T-cell (primary cell): ENCODE measurements around the gene CA10. TPM values are rescaled to one million over a fixed set of nuclear protein-coding genes. Genes with fewer than 3 reads are reported as not detected.

Source experiments
- ATAC-seq, 4 experiments: fragments of 200-7000 bp in 3 of 4; fragments of 150-1000 bp in 1 of 4; cut with Tn5 transposase; replicated peaks in 1 of 4; 1 replicate in 3 of 4; 2 replicates in 1 of 4; pipeline ENCODE4 v1.10.0; 2021; ENCODE audit warnings: moderate library complexity in 3 of 4, mild to moderate bottlenecking in 2 of 4, moderate number of reproducible peaks in 1 of 4
- CTCF ChIA-PET, 2 donors: fragments of 300-600 bp; sonication (Branson Sonifier 250); formaldehyde crosslinking; loops; one replicate each; lab custom pipeline; 2022; ENCODE audit warnings: antibody characterized with exemption in 2 of 2; lab: Charles Lee
- POLR2A ChIA-PET, 2 donors: fragments of 300-600 bp; sonication (Branson Sonifier 250); formaldehyde crosslinking; loops; one replicate each; lab custom pipeline; 2022; ENCODE audit warnings: antibody characterized with exemption in 2 of 2; lab: Charles Lee
- DNase-seq, 35 experiments: peaks; one replicate each; pipeline versions ENCODE4 v3.0.0 to v3.0.0-alpha.2; 2013 to 2023
- H3K27ac ChIP-seq: one replicate; pipeline ENCODE4 v1.5.1; 2013; ENCODE audit warnings: low read length
- H3K27me3 ChIP-seq, 2 experiments: replicated peaks in 1 of 2; 1 replicate in 1 of 2; 2 replicates in 1 of 2; pipeline versions ENCODE4 v1.6.1 to v1.7.0; 2013; ENCODE audit warnings: low read length in 1 of 2, mixed read lengths in 1 of 2; ENCODE audit not compliant: control insufficient read depth in 2 of 2, insufficient read depth in 2 of 2; ENCODE audit errors: extremely low read depth in 1 of 2
- H3K36me3 ChIP-seq, 2 donors: 1 replicate in 1 of 2; 2 replicates in 1 of 2; pipeline versions ENCODE4 v1.6.1 to v1.7.0; 2013; ENCODE audit warnings: low read length in 1 of 2; ENCODE audit not compliant: control insufficient read depth in 2 of 2, insufficient read depth in 1 of 2; ENCODE audit errors: extremely low read depth in 1 of 2
- H3K4me1 ChIP-seq, 2 experiments: 1 replicate in 1 of 2; 2 replicates in 1 of 2; pipeline versions ENCODE4 v1.6.1 to v1.7.0; 2013; ENCODE audit warnings: low read length in 2 of 2, mixed read lengths in 1 of 2; ENCODE audit not compliant: insufficient read depth in 2 of 2, control insufficient read depth in 1 of 2; ENCODE audit errors: extremely low read depth in 1 of 2
- H3K4me3 ChIP-seq, 2 donors: 1 replicate in 1 of 2; 2 replicates in 1 of 2; pipeline versions ENCODE4 v1.5.1 to v1.7.0; 2013; ENCODE audit warnings: mild to moderate bottlenecking in 2 of 2, low read length in 1 of 2, moderate library complexity in 1 of 2; ENCODE audit not compliant: control insufficient read depth in 1 of 2; ENCODE audit errors: extremely low read depth in 1 of 2
- H3K9me3 ChIP-seq: 2 replicates; pipeline ENCODE4 v1.7.0; 2013
- H3K27ac Mint-ChIP-seq, 2 donors: one replicate each; pipeline ENCODE4 v1.8.0; 2020 to 2021; ENCODE audit warnings: mild to moderate bottlenecking in 2 of 2, mixed read lengths in 2 of 2
- H3K27me3 Mint-ChIP-seq, 2 donors: one replicate each; pipeline ENCODE4 v1.8.0; 2021 to 2022; ENCODE audit warnings: mixed read lengths in 2 of 2
- H3K36me3 Mint-ChIP-seq: one replicate; pipeline ENCODE4 v1.8.0; 2021; ENCODE audit warnings: mixed read lengths
- H3K4me1 Mint-ChIP-seq, 3 donors: one replicate each; pipeline ENCODE4 v1.8.0; 2020 to 2022; ENCODE audit warnings: mixed read lengths in 3 of 3, mild to moderate bottlenecking in 1 of 3
- H3K4me3 Mint-ChIP-seq, 3 donors: one replicate each; pipeline ENCODE4 v1.8.0; 2020 to 2022; ENCODE audit warnings: mild to moderate bottlenecking in 3 of 3, mixed read lengths in 3 of 3, moderate library complexity in 3 of 3
- H3K9me3 Mint-ChIP-seq, 3 donors: one replicate each; pipeline ENCODE4 v1.8.0; 2020 to 2022; ENCODE audit warnings: mixed read lengths in 3 of 3
- WGBS: methylation state at CpG from one replicate; pipeline ENCODE4 v1.1.5; 2013; ENCODE audit warnings: missing lambda C conversion rate; ENCODE audit not compliant: insufficient coverage; 5-methylcytosine and 5-hydroxymethylcytosine counted together
- total RNA-seq, 35 experiments: library from RNA in 6 of 35; stranded (reverse) in 6 of 35; fragments of 120-200 nt in 1 of 35; gene quantifications; one replicate each; pipeline versions ENCODE4 v1.2.1 to v1.2.4 and lab custom pipeline; 2013 to 2026

The CA10 gene
- total RNA-seq, 5 donors from 2014 or later (not counting 1 experiment from before 2014, with no cell fraction given): 0.30 TPM; not detected in 4

GRCh38 chr17:51725185-51725584 is 433.3 kb downstream of the CA10 start:
- Histone ChIP-seq H3K27ac (no peak overlapping the region), H3K27me3 (no peaks in the 10 kb centered on the region), H3K4me3 (no peak overlapping the region), H3K4me1 (no peaks in the 10 kb centered on the region), H3K9me3 (no peaks in the 10 kb centered on the region), H3K36me3 (no peaks in the 10 kb centered on the region)
- no CpG with 5 or more reads among the region's 3 CpGs for WGBS
- ChIA-PET CTCF (no interaction called here), POLR2A (no interaction called here)
- Mint-ChIP-seq H3K27me3 (peaks cover 10 to 16% of the 10 kb centered on the region in 2 donors), H3K36me3 (no peaks in the 10 kb centered on the region), H3K27ac (no peak overlapping the region), H3K4me1 (peaks cover 0 to 3% (median 0%) of the 10 kb centered on the region in 3 donors), H3K9me3 (peaks cover 0 to 5% (median 4%) of the 10 kb centered on the region in 3 donors), H3K4me3 (no peak overlapping the region)
- ATAC-seq (no peak), DNase-seq (no peak)

- ChIA-PET CTCF (no interaction called here), POLR2A (no interaction called here)
- Histone ChIP-seq H3K4me3 (no peak overlapping the region), H3K27ac (no peak overlapping the region), H3K36me3 (no peaks in the 10 kb centered on the region), H3K9me3 (no peaks in the 10 kb centered on the region), H3K4me1 (no peaks in the 10 kb centered on the region), H3K27me3 (no peaks in the 10 kb centered on the region)
- H3K4me3 Mint-ChIP-seq: no peak overlapping the region
- no CpG with 5 or more reads among the region's 1 CpG for WGBS
- peaks cover 9 to 18% of the 10 kb centered on the region in 2 donors for H3K27me3 Mint-ChIP-seq
- DNase-seq (no peak), ATAC-seq (no peak)
- H3K27ac Mint-ChIP-seq: no peak overlapping the region
- no peaks in the 10 kb centered on the region for H3K36me3 Mint-ChIP-seq
- peaks cover 0 to 5% (median 4%) of the 10 kb centered on the region in 3 donors for H3K9me3 Mint-ChIP-seq
- H3K4me1 Mint-ChIP-seq: peaks cover 0 to 3% (median 0%) of the 10 kb centered on the region in 3 donors
These were observed 434.4 kb downstream of the CA10 start for GRCh38 chr17:51724043-51724580.

- no peak overlapping the region for H3K27ac ChIP-seq
- WGBS: 100% methylated on average over 1 of the region's 1 CpG
- peaks cover 0 to 3% (median 0%) of the 10 kb centered on the region in 3 donors for H3K4me1 Mint-ChIP-seq
- DNase-seq (no peak), ATAC-seq (no peak)
- no peak overlapping the region for H3K4me3 Mint-ChIP-seq
- peaks cover 5 to 18% of the 10 kb centered on the region in 2 donors for H3K27me3 Mint-ChIP-seq
- no peaks in the 10 kb centered on the region for H3K36me3 ChIP-seq
- no peak overlapping the region for H3K4me3 ChIP-seq
- CTCF ChIA-PET: no interaction called here
- H3K27ac Mint-ChIP-seq: no peak overlapping the region
- H3K27me3 ChIP-seq: no peaks in the 10 kb centered on the region
- no peaks in the 10 kb centered on the region for H3K4me1 ChIP-seq
- no peaks in the 10 kb centered on the region for H3K9me3 ChIP-seq
- H3K36me3 Mint-ChIP-seq: no peaks in the 10 kb centered on the region
- H3K9me3 Mint-ChIP-seq: peaks cover 0 to 5% (median 4%) of the 10 kb centered on the region in 3 donors
- POLR2A ChIA-PET: no interaction called here
These were observed 435.5 kb downstream of the CA10 start for GRCh38 chr17:51722994-51723393.

- CTCF ChIA-PET: no interaction called here
These were observed 436.8 kb downstream of the CA10 start for GRCh38 chr17:51721730-51722129.

GRCh38 chr17:51720439-51720838 is 438.1 kb downstream of the CA10 start:
- Histone ChIP-seq H3K27me3 (no peaks in the 10 kb centered on the region), H3K4me3 (no peak overlapping the region), H3K36me3 (no peaks in the 10 kb centered on the region), H3K9me3 (no peaks in the 10 kb centered on the region), H3K4me1 (no peaks in the 10 kb centered on the region), H3K27ac (no peak overlapping the region)
- POLR2A ChIA-PET: no interaction called here
- Mint-ChIP-seq H3K9me3 (peaks cover 0 to 5% (median 4%) of the 10 kb centered on the region in 3 donors), H3K36me3 (no peaks in the 10 kb centered on the region), H3K27me3 (peaks cover 7 to 18% of the 10 kb centered on the region in 2 donors), H3K27ac (no peak overlapping the region), H3K4me3 (no peak overlapping the region), H3K4me1 (no peaks in the 10 kb centered on the region)
- ATAC-seq (no peak), DNase-seq (no peak)
- CTCF ChIA-PET: no interaction called here

More at GRCh38 chr17:51721730-51722129, 436.8 kb downstream of the CA10 start:
- Histone ChIP-seq H3K4me3 (no peak overlapping the region), H3K27me3 (no peaks in the 10 kb centered on the region), H3K36me3 (no peaks in the 10 kb centered on the region), H3K27ac (no peak overlapping the region), H3K9me3 (no peaks in the 10 kb centered on the region), H3K4me1 (no peaks in the 10 kb centered on the region)
- POLR2A ChIA-PET: no interaction called here
- Mint-ChIP-seq H3K27ac (no peak overlapping the region), H3K4me3 (no peak overlapping the region), H3K36me3 (no peaks in the 10 kb centered on the region), H3K27me3 (peaks cover 7 to 18% of the 10 kb centered on the region in 2 donors), H3K4me1 (no peaks in the 10 kb centered on the region), H3K9me3 (peaks cover 0 to 5% (median 4%) of the 10 kb centered on the region in 3 donors)
- 100% methylated on average over 1 of the region's 5 CpGs for WGBS
- no peak for DNase-seq
- ATAC-seq: no peak

- CTCF ChIA-PET: interaction anchor here in 1 of 2 donors (0.5 kb wide), 1 partner anchor 128 kb away, joined by 4 read pairs; no protein-coding TSS in a partner anchor
- H3K4me1 Mint-ChIP-seq: no peaks in the 10 kb centered on the region
These were observed 439.5 kb downstream of the CA10 start for GRCh38 chr17:51718983-51719382.

More at GRCh38 chr17:51718983-51719382, 439.5 kb downstream of the CA10 start:
- no peaks in the 10 kb centered on the region for H3K4me1 ChIP-seq
- no peak overlapping the region for H3K27ac Mint-ChIP-seq
- H3K27me3 ChIP-seq: no peaks in the 10 kb centered on the region
- H3K9me3 ChIP-seq: no peaks in the 10 kb centered on the region
- no peaks in the 10 kb centered on the region for H3K36me3 ChIP-seq
- ATAC-seq: no peak
- H3K36me3 Mint-ChIP-seq: no peaks in the 10 kb centered on the region
- no peak overlapping the region for H3K4me3 ChIP-seq
- H3K4me3 Mint-ChIP-seq: no peak overlapping the region
- no peak for DNase-seq
- H3K27me3 Mint-ChIP-seq: peaks cover 7 to 25% of the 10 kb centered on the region in 2 donors
- no peak overlapping the region for H3K27ac ChIP-seq
- no CpG with 5 or more reads among the region's 3 CpGs for WGBS
- POLR2A ChIA-PET: no interaction called here
- peaks cover 0 to 5% (median 4%) of the 10 kb centered on the region in 3 donors for H3K9me3 Mint-ChIP-seq
